Muscle layer of colon (tissue), 2 donors: Measurements from ENCODE around the gene ATP6V0E2.

Source experiments
- H3K27ac ChIP-seq: one replicate; pipeline ENCODE4 v1.7.0; 2013; ENCODE audit warnings: low read depth, mild to moderate bottlenecking, low read length, moderate library complexity
- H3K27me3 ChIP-seq, 2 donors: one replicate each; pipeline ENCODE4 v1.7.0; 2013; ENCODE audit warnings: low read length in 2 of 2, mild to moderate bottlenecking in 2 of 2; ENCODE audit not compliant: insufficient read depth in 2 of 2, control insufficient read depth in 1 of 2
- H3K36me3 ChIP-seq: one replicate; pipeline ENCODE4 v1.7.0; 2013; ENCODE audit warnings: mild to moderate bottlenecking, low read length; ENCODE audit not compliant: insufficient read depth
- H3K4me1 ChIP-seq: one replicate; pipeline ENCODE4 v1.7.0; 2013; ENCODE audit warnings: mild to moderate bottlenecking, low read length; ENCODE audit not compliant: insufficient read depth
- H3K4me3 ChIP-seq, 2 donors: one replicate each; pipeline ENCODE4 v1.7.0; 2013; ENCODE audit warnings: low read length in 2 of 2, low read depth in 1 of 2, mild to moderate bottlenecking in 1 of 2, moderate library complexity in 1 of 2
- H3K9ac ChIP-seq: one replicate; pipeline ENCODE4 v1.7.0; 2013; ENCODE audit warnings: low read length
- H3K9me3 ChIP-seq: one replicate; pipeline ENCODE4 v1.7.0; 2013; ENCODE audit warnings: mild to moderate bottlenecking, low read length
- donor health status: abdominal sarcoma.
- donor health status: Adenocarcinoma of cecum.

Gene ATP6V0E2

GRCh38 chr7:149856583-149856982 lies 17.2 kb upstream of the ATP6V0E2 start:
- H3K9ac ChIP-seq: no peak overlapping the region
- H3K4me1 ChIP-seq: peaks cover 21% of the 10 kb centered on the region
- no peak overlapping the region for H3K4me3 ChIP-seq
- H3K27me3 ChIP-seq: no peaks in the 10 kb centered on the region
- peaks cover 41% of the 10 kb centered on the region for H3K36me3 ChIP-seq
- no peaks in the 10 kb centered on the region for H3K9me3 ChIP-seq
- no peak overlapping the region for H3K27ac ChIP-seq

GRCh38 chr7:149859369-149859768 lies 14.4 kb upstream of the ATP6V0E2 start:
- Histone ChIP-seq H3K9ac (no peak overlapping the region), H3K4me3 (no peak overlapping the region), H3K9me3 (no peaks in the 10 kb centered on the region), H3K36me3 (peaks cover 53% of the 10 kb centered on the region), H3K27me3 (no peaks in the 10 kb centered on the region), H3K27ac (no peak overlapping the region), H3K4me1 (peaks cover 19% of the 10 kb centered on the region)

- no peaks in the 10 kb centered on the region for H3K27me3 ChIP-seq
- H3K27ac ChIP-seq: no peak overlapping the region
- peaks cover 14% of the 10 kb centered on the region for H3K4me1 ChIP-seq
- no peak overlapping the region for H3K4me3 ChIP-seq
- H3K9me3 ChIP-seq: no peaks in the 10 kb centered on the region
- no peak overlapping the region for H3K9ac ChIP-seq
- peaks cover 58% of the 10 kb centered on the region for H3K36me3 ChIP-seq
Measured at GRCh38 chr7:149859876-149860275, 13.9 kb upstream of the ATP6V0E2 start.

GRCh38 chr7:149860821-149861727 lies 12.7 kb upstream of the ATP6V0E2 start:
- no peak overlapping the region for H3K9ac ChIP-seq
- H3K4me3 ChIP-seq: no peak overlapping the region
- H3K4me1 ChIP-seq: peaks cover 2% of the 10 kb centered on the region
- H3K27me3 ChIP-seq: no peaks in the 10 kb centered on the region
- no peaks in the 10 kb centered on the region for H3K9me3 ChIP-seq
- H3K27ac ChIP-seq: no peak overlapping the region
- peaks cover 65% of the 10 kb centered on the region for H3K36me3 ChIP-seq

GRCh38 chr7:149861728-149862045 lies 12.1 kb upstream of the ATP6V0E2 start:
- Histone ChIP-seq H3K9me3 (no peaks in the 10 kb centered on the region), H3K36me3 (peaks cover 65% of the 10 kb centered on the region), H3K4me1 (no peaks in the 10 kb centered on the region), H3K27ac (no peak overlapping the region), H3K4me3 (no peak overlapping the region), H3K9ac (no peak overlapping the region), H3K27me3 (no peaks in the 10 kb centered on the region)

- no peaks in the 10 kb centered on the region for H3K4me1 ChIP-seq
- no peaks in the 10 kb centered on the region for H3K27me3 ChIP-seq
- H3K9ac ChIP-seq: no peak overlapping the region
- H3K27ac ChIP-seq: no peak overlapping the region
- peaks cover 65% of the 10 kb centered on the region for H3K36me3 ChIP-seq
- H3K9me3 ChIP-seq: no peaks in the 10 kb centered on the region
- H3K4me3 ChIP-seq: no peak overlapping the region
Measured at GRCh38 chr7:149862156-149862555, 11.6 kb upstream of the ATP6V0E2 start.

- Histone ChIP-seq H3K4me3 (no peak overlapping the region), H3K27me3 (no peaks in the 10 kb centered on the region), H3K4me1 (no peaks in the 10 kb centered on the region), H3K36me3 (peaks cover 65% of the 10 kb centered on the region), H3K9me3 (no peaks in the 10 kb centered on the region), H3K27ac (no peak overlapping the region), H3K9ac (no peak overlapping the region)
Measured at GRCh38 chr7:149863500-149863899, 10.3 kb upstream of the ATP6V0E2 start.

- Histone ChIP-seq H3K27me3 (no peaks in the 10 kb centered on the region), H3K4me1 (no peaks in the 10 kb centered on the region), H3K4me3 (no peak overlapping the region), H3K9me3 (no peaks in the 10 kb centered on the region), H3K27ac (no peak overlapping the region), H3K36me3 (peaks cover 67% of the 10 kb centered on the region), H3K9ac (no peak overlapping the region)
Measured at GRCh38 chr7:149864023-149864422, 9.7 kb upstream of the ATP6V0E2 start.

- H3K36me3 ChIP-seq: peaks cover 63% of the 10 kb centered on the region
Measured at GRCh38 chr7:149864751-149865150, 9.0 kb upstream of the ATP6V0E2 start.

GRCh38 chr7:149865437-149865836 lies 8.3 kb upstream of the ATP6V0E2 start:
- Histone ChIP-seq H3K9ac (no peak overlapping the region), H3K27ac (no peak overlapping the region), H3K36me3 (peaks cover 56% of the 10 kb centered on the region), H3K4me3 (no peak overlapping the region), H3K27me3 (no peaks in the 10 kb centered on the region), H3K4me1 (no peaks in the 10 kb centered on the region), H3K9me3 (no peaks in the 10 kb centered on the region)

More at GRCh38 chr7:149864751-149865150, 9.0 kb upstream of the ATP6V0E2 start:
- H3K27ac ChIP-seq: no peak overlapping the region
- H3K27me3 ChIP-seq: no peaks in the 10 kb centered on the region
- H3K4me1 ChIP-seq: no peaks in the 10 kb centered on the region
- H3K9me3 ChIP-seq: no peaks in the 10 kb centered on the region
- no peak overlapping the region for H3K9ac ChIP-seq
- no peak overlapping the region for H3K4me3 ChIP-seq

GRCh38 chr7:149866139-149866778 lies 7.5 kb upstream of the ATP6V0E2 start:
- no peaks in the 10 kb centered on the region for H3K4me1 ChIP-seq
- peaks cover 48% of the 10 kb centered on the region for H3K36me3 ChIP-seq
- H3K4me3 ChIP-seq: no peak overlapping the region
- no peaks in the 10 kb centered on the region for H3K9me3 ChIP-seq
- no peak overlapping the region for H3K27ac ChIP-seq
- no peak overlapping the region for H3K9ac ChIP-seq
- no peaks in the 10 kb centered on the region for H3K27me3 ChIP-seq
